ENCODE results near the gene HRH2. TPM values are rescaled to one million over a fixed set of nuclear protein-coding genes. Genes with fewer than 3 reads are reported as not detected.
"Not testable (repeated sequence)": the region's sequence is repeated elsewhere in the genome, so short reads cannot be mapped to it uniquely, and the experiment has no call there.

Gene HRH2
- total and polyA plus RNA-seq, 7 experiments from 2014 or later: 5.0 to 26.3 (median 8.0) TPM

DNA sequence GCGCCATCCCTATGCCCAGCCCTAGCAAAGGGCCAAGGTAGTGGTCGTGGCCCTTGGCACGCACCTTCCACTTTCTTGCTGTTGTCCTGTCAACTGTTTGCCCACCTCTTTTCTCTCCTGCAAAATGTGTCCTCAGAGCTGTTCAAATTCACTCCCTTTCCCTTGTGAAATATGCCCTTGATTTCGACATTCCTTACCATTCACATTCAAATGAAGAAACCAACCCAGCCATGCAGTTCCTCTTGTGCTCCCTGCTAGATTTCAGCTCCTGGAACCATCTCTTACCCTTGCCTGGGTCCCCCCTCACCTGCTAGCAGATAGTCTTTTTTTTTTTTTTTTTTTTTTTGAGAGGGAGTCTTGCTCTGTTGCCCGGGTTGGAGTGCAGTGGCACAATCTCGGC is 19.6 kb upstream of the HRH2 start:
- no peaks in the 10 kb centered on the region for H3K36me3 ChIP-seq (ENCODE audit: control insufficient read depth in 2 of 3, insufficient read depth in 3 of 3, low read length in 3 of 3)
- peaks cover 0 to 28% of the 10 kb centered on the region in 2 donors for H3K4me1 ChIP-seq (ENCODE audit: control insufficient read depth in 2 of 2, insufficient read depth in 2 of 2, low read length in 2 of 2)
- H3K27ac ChIP-seq (ENCODE audit: low read depth, low read length): no peak overlapping the region
- H3K9me3 Mint-ChIP-seq: peaks cover 0 to 7% (median 0%) of the 10 kb centered on the region in 11 donors
- peaks cover 0 to 11% (median 0%) of the 10 kb centered on the region in 5 donors for H3K27me3 Mint-ChIP-seq
- peak overlapping the region in 1 of 9 donors; percentile 7 for H3K27ac Mint-ChIP-seq
- ChIA-PET POLR2A (interaction anchor here (0.8 kb wide), 1 partner anchor 15 kb away, joined by 3 read pairs; no protein-coding TSS in a partner anchor), CTCF (interaction anchor here (1.6 kb wide), 1 partner anchor 104 kb away, joined by 4 read pairs; no protein-coding TSS in a partner anchor)
- no peaks in the 10 kb centered on the region for H3K9me3 ChIP-seq (ENCODE audit: control insufficient read depth in 2 of 3, low read length in 3 of 3)
- peak overlapping the region in 1 of 10 donors; percentile 32 for H3K4me3 Mint-ChIP-seq
- DNase-seq: no peak
- H3K27me3 ChIP-seq (ENCODE audit: control insufficient read depth in 2 of 2, insufficient read depth in 2 of 2, low read length in 2 of 2): no peaks in the 10 kb centered on the region
- no peak for ATAC-seq
- H3K4me1 Mint-ChIP-seq: peaks cover 17 to 53% (median 46%) of the 10 kb centered on the region in 7 donors
- intact Hi-C loops (cut with micrococcal nuclease): no loop called here
- peaks cover 0 to 6% (median 0%) of the 10 kb centered on the region in 5 donors for H3K36me3 Mint-ChIP-seq
- H3K4me3 ChIP-seq (ENCODE audit: low read length): no peak overlapping the region

- Histone ChIP-seq H3K4me1 (ENCODE audit: control insufficient read depth in 2 of 2, insufficient read depth in 2 of 2, low read length in 2 of 2) (peaks cover 0 to 28% of the 10 kb centered on the region in 2 donors), H3K27ac (ENCODE audit: low read depth, low read length) (peak overlapping the region; percentile 47), H3K9me3 (ENCODE audit: control insufficient read depth in 2 of 3, low read length in 3 of 3) (no peaks in the 10 kb centered on the region), H3K27me3 (ENCODE audit: control insufficient read depth in 2 of 2, insufficient read depth in 2 of 2, low read length in 2 of 2) (no peaks in the 10 kb centered on the region), H3K4me3 (ENCODE audit: low read length) (peak overlapping the region; percentile 8), H3K36me3 (ENCODE audit: control insufficient read depth in 2 of 3, insufficient read depth in 3 of 3, low read length in 3 of 3) (no peaks in the 10 kb centered on the region)
- Mint-ChIP-seq H3K27me3 (peaks cover 0 to 9% (median 0%) of the 10 kb centered on the region in 5 donors), H3K4me3 (peak overlapping the region; percentile 36 to 93 (median 77)), H3K36me3 (peaks cover 0 to 6% (median 0%) of the 10 kb centered on the region in 5 donors), H3K4me1 (peaks cover 17 to 55% (median 46%) of the 10 kb centered on the region in 7 donors), H3K9me3 (peaks cover 0 to 2% (median 0%) of the 10 kb centered on the region in 11 donors), H3K27ac (peak overlapping the region; percentile 51 to 92 (median 89))
- ChIA-PET CTCF (no interaction called here), POLR2A (no interaction called here)
- intact Hi-C loops (cut with micrococcal nuclease): loop anchor here in 1 of 2 donors (2.0 kb wide), 1 partner anchor 19 kb away; the partner anchor contains the start of gene HRH2
- DNase-seq (peak in 5 of 9 donors; percentile 23 to 42 (median 32)), ATAC-seq (peak; percentile 38)
Measured at GRCh38 chr5:175640106-175640775, 17.6 kb upstream of the HRH2 start.

- DNase-seq (no peak), ATAC-seq (no peak)
- Mint-ChIP-seq H3K4me1 (peaks cover 20 to 54% (median 51%) of the 10 kb centered on the region in 7 donors), H3K27me3 (no peaks in the 10 kb centered on the region), H3K9me3 (peaks cover 0 to 9% (median 5%) of the 10 kb centered on the region in 11 donors), H3K27ac (peak overlapping the region in 3 of 9 donors; percentile 3 to 19 (median 5)), H3K4me3 (no peak overlapping the region), H3K36me3 (peaks cover 0 to 15% (median 5%) of the 10 kb centered on the region in 5 donors)
- intact Hi-C loops (cut with micrococcal nuclease): no loop called here
- Histone ChIP-seq H3K4me3 (ENCODE audit: low read length) (no peak overlapping the region), H3K4me1 (ENCODE audit: control insufficient read depth in 2 of 2, insufficient read depth in 2 of 2, low read length in 2 of 2) (peaks cover 0 to 28% of the 10 kb centered on the region in 2 donors), H3K27me3 (ENCODE audit: control insufficient read depth in 2 of 2, insufficient read depth in 2 of 2, low read length in 2 of 2) (no peaks in the 10 kb centered on the region), H3K36me3 (ENCODE audit: control insufficient read depth in 2 of 3, insufficient read depth in 3 of 3, low read length in 3 of 3) (no peaks in the 10 kb centered on the region), H3K9me3 (ENCODE audit: control insufficient read depth in 2 of 3, low read length in 3 of 3) (no peaks in the 10 kb centered on the region), H3K27ac (ENCODE audit: low read depth, low read length) (no peak overlapping the region)
- ChIA-PET CTCF (no interaction called here), POLR2A (interaction anchor here (0.6 kb wide), 1 partner anchor 1015 kb away, joined by 5 read pairs; no protein-coding TSS in a partner anchor)
Measured at GRCh38 chr5:175642998-175643397, 14.9 kb upstream of the HRH2 start.

- DNase-seq (no peak), ATAC-seq (no peak)
- peaks cover 10 to 53% (median 46%) of the 10 kb centered on the region in 7 donors for H3K4me1 Mint-ChIP-seq
- H3K9me3 Mint-ChIP-seq: peaks cover 0 to 36% (median 25%) of the 10 kb centered on the region in 11 donors
- Histone ChIP-seq H3K4me3 (ENCODE audit: low read length) (no peak overlapping the region), H3K9me3 (ENCODE audit: control insufficient read depth in 2 of 3, low read length in 3 of 3) (peaks cover 0 to 12% (median 6%) of the 10 kb centered on the region in 3 experiments), H3K36me3 (ENCODE audit: control insufficient read depth in 2 of 3, insufficient read depth in 3 of 3, low read length in 3 of 3) (no peaks in the 10 kb centered on the region), H3K27me3 (ENCODE audit: control insufficient read depth in 2 of 2, insufficient read depth in 2 of 2, low read length in 2 of 2) (no peaks in the 10 kb centered on the region), H3K4me1 (ENCODE audit: control insufficient read depth in 2 of 2, insufficient read depth in 2 of 2, low read length in 2 of 2) (peaks cover 3 to 26% of the 10 kb centered on the region in 2 donors), H3K27ac (ENCODE audit: low read depth, low read length) (no peak overlapping the region)
- ChIA-PET POLR2A (no interaction called here), CTCF (no interaction called here)
- H3K27me3 Mint-ChIP-seq: no peaks in the 10 kb centered on the region
- H3K27ac Mint-ChIP-seq: peak overlapping the region in 2 of 9 donors; percentile 18 to 49
- intact Hi-C loops (cut with micrococcal nuclease): no loop called here
- H3K4me3 Mint-ChIP-seq: no peak overlapping the region
- H3K36me3 Mint-ChIP-seq: peaks cover 0 to 40% (median 19%) of the 10 kb centered on the region in 5 donors
Measured at GRCh38 chr5:175646251-175646650, 11.6 kb upstream of the HRH2 start.

DNA sequence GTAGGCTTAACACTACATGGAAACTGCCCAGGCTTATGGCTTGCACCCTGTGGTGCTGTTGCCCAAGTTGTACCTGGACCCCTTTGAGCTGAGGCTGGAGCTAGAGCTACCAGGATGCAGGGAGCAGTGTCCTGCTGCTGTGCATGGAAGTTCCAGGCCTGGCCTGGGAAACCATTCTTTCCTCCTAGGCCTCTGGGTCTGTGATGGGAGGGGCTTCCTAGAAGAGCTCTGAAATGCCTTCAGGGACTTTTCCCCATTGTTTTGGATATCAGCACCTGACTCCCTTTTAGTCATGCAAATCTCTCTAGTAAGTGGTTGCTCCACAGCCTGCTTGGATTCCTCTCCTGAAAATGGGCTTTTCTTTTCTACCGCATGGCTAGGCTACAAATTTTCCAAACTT is 7.9 kb upstream of the HRH2 start:
- intact Hi-C loops (cut with micrococcal nuclease): loop anchor here (5.0 to 10.0 kb wide), 6 partner anchors 33 to 1765 kb away; partner anchors contain the start of genes SFXN1 (in 2 of the 2), ARL10 (in 1 of the 2), CPEB4 (in 1 of the 2) and KIAA1191 (in 1 of the 2)
- no peak for DNase-seq
- peaks cover 47 to 78% (median 71%) of the 10 kb centered on the region in 7 donors for H3K4me1 Mint-ChIP-seq

DNA sequence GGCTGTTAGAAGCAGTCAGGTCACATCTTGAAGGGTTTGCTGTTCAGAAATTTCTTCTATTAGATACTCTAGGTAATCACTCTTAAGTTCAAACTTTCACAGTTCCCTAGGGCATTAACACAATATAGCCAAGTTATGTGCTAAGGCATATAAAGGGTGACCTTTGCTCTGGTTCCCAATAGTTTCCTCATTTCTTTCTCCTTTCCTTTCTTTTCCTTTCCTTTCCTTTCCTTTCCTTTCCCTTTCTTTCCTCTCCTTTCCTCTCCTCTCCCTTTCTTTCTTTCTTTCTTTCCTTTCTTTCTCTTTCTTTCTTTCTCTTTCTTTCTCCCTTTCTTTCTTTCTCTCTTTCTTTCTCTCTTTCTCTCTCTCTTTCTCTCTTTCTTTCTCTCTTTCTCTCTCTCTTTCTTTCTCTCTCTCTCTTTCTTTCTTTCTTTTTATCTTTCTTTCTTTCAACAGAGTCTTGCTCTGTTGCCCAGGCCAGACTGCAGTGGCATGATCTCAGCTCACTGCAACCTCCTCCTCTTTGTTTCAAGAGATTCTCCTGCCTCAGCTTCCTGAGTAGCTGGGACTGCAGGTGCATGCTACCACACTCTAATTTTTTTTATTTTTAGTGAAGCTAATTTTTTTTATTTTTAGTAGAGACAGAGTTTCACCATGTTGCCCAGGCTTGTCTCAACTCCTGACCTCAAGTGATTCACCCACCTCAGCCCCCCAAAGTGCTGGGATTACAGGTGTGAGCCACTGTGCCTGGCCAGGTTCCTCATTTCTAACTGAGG is 7.3 kb upstream of the HRH2 start:
- Mint-ChIP-seq H3K9me3 (peaks cover 0 to 38% (median 26%) of the 10 kb centered on the region in 11 donors), H3K4me3 (peak overlapping the region in 9 of 10 donors; percentile 12 to 85 (median 69)), H3K27ac (peak overlapping the region; percentile 5 to 96 (median 88)), H3K36me3 (peaks cover 0 to 55% (median 21%) of the 10 kb centered on the region in 5 donors), H3K4me1 (peaks cover 53 to 84% (median 77%) of the 10 kb centered on the region in 7 donors)
- H3K36me3 ChIP-seq (ENCODE audit: control insufficient read depth in 2 of 3, insufficient read depth in 3 of 3, low read length in 3 of 3); H3K4me3 ChIP-seq (ENCODE audit: low read length); H3K27me3 Mint-ChIP-seq; DNase-seq; ATAC-seq; H3K27ac ChIP-seq (ENCODE audit: low read depth, low read length); H3K27me3 ChIP-seq (ENCODE audit: control insufficient read depth in 2 of 2, insufficient read depth in 2 of 2, low read length in 2 of 2); POLR2A ChIA-PET: not testable (repeated sequence)
- H3K9me3 ChIP-seq (ENCODE audit: control insufficient read depth in 2 of 3, low read length in 3 of 3): peaks cover 0 to 12% (median 6%) of the 10 kb centered on the region in 3 experiments
- CTCF ChIA-PET: interaction anchor here (0.9 to 1.3 kb wide), 3 partner anchors 46 to 132 kb away, joined by 3 to 4 read pairs (median 3); no protein-coding TSS in a partner anchor
- H3K4me1 ChIP-seq (ENCODE audit: control insufficient read depth in 2 of 2, insufficient read depth in 2 of 2, low read length in 2 of 2): peaks cover 41 to 65% of the 10 kb centered on the region in 2 donors
- intact Hi-C loops (cut with micrococcal nuclease): loop anchor here (5.0 to 10.0 kb wide), 6 partner anchors 33 to 1766 kb away; partner anchors contain the start of genes SFXN1 (in 2 of the 2), ARL10 (in 1 of the 2), CPEB4 (in 1 of the 2) and KIAA1191 (in 1 of the 2)

More for the DNA sequence above, 7.9 kb upstream of the HRH2 start:
- no peak overlapping the region for H3K27ac ChIP-seq (ENCODE audit: low read depth, low read length)
- ChIA-PET CTCF (interaction anchor here (1.2 kb wide), 1 partner anchor 116 kb away, joined by 4 read pairs; no protein-coding TSS in a partner anchor), POLR2A (no interaction called here)
- H3K9me3 ChIP-seq (ENCODE audit: control insufficient read depth in 2 of 3, low read length in 3 of 3): peaks cover 0 to 12% (median 6%) of the 10 kb centered on the region in 3 experiments
- peaks cover 0 to 2% (median 0%) of the 10 kb centered on the region in 5 donors for H3K27me3 Mint-ChIP-seq
- H3K36me3 Mint-ChIP-seq: peaks cover 0 to 50% (median 21%) of the 10 kb centered on the region in 5 donors
- peak overlapping the region in 5 of 10 donors; percentile 54 to 79 (median 69) for H3K4me3 Mint-ChIP-seq
- H3K4me3 ChIP-seq (ENCODE audit: low read length): peak overlapping the region; percentile 24
- no peak for ATAC-seq
- peaks cover 34 to 59% of the 10 kb centered on the region in 2 donors for H3K4me1 ChIP-seq (ENCODE audit: control insufficient read depth in 2 of 2, insufficient read depth in 2 of 2, low read length in 2 of 2)
- H3K36me3 ChIP-seq (ENCODE audit: control insufficient read depth in 2 of 3, insufficient read depth in 3 of 3, low read length in 3 of 3): no peaks in the 10 kb centered on the region
- peak overlapping the region in 6 of 9 donors; percentile 20 to 96 (median 85) for H3K27ac Mint-ChIP-seq
- H3K9me3 Mint-ChIP-seq: peaks cover 0 to 38% (median 26%) of the 10 kb centered on the region in 11 donors
- no peaks in the 10 kb centered on the region for H3K27me3 ChIP-seq (ENCODE audit: control insufficient read depth in 2 of 2, insufficient read depth in 2 of 2, low read length in 2 of 2)
